Prostate gland (tissue), 2 donors: ENCODE results near the gene RNF151. TPM values are rescaled to one million over a fixed set of nuclear protein-coding genes. Genes with fewer than 3 reads are reported as not detected.

Source experiments
- DNase-seq: peaks from one replicate; pipeline ENCODE4 v3.0.0-alpha.2; 2019; ENCODE audit warnings: low spot score
- H3K27ac ChIP-seq, 2 donors: fragments of 200-600 bp; sonication (generic); 2 replicates each; pipeline ENCODE4 v1.5.1; 2017 to 2019
- H3K27me3 ChIP-seq: fragments of 200-600 bp; sonication (generic); replicated peaks from 2 replicates; pipeline ENCODE4 v1.5.1; 2019; ENCODE audit not compliant: insufficient read depth
- H3K36me3 ChIP-seq, 2 donors: fragments of 200-600 bp; sonication (generic); 1 replicate in 1 of 2; 2 replicates in 1 of 2; pipeline versions ENCODE4 v1.5.1 to v1.8.1; 2017 to 2019
- H3K4me1 ChIP-seq: fragments of 200-600 bp; sonication (generic); replicated peaks from 2 replicates; pipeline ENCODE4 v1.5.1; 2019
- H3K4me3 ChIP-seq, 2 donors: fragments of 200-600 bp; sonication (generic); 2 replicates each; pipeline ENCODE4 v1.5.1; 2017 to 2019
- H3K9me3 ChIP-seq: fragments of 200-600 bp; sonication (generic); 2 replicates; pipeline ENCODE4 v1.5.1; 2017
- CTCF ChIP-seq, 4 experiments: fragments of 200-600 bp in 2 of 4; fragments of 450-650 bp in 2 of 4; sonication (generic) in 2 of 4; IDR thresholded peaks; 1 replicate in 3 of 4; 2 replicates in 1 of 4; pipeline ENCODE4 v1.5.1; 2016 to 2019; ENCODE audit warnings: antibody characterized with exemption in 4 of 4, mild to moderate bottlenecking in 2 of 4, moderate library complexity in 2 of 4
- POLR2A ChIP-seq: fragments of 450-650 bp; IDR thresholded peaks from one replicate; pipeline ENCODE4 v1.6.1; 2016; ENCODE audit warnings: antibody characterized with exemption, mild to moderate bottlenecking
- POLR2AphosphoS5 ChIP-seq: sonication (generic); formaldehyde crosslinking; IDR thresholded peaks from one replicate; pipeline ENCODE4 v1.6.1; 2017; ENCODE audit warnings: antibody characterized with exemption
- WGBS: methylation state at CpG from one replicate; pipeline ENCODE4 v1.1.5; 2018; 5-methylcytosine and 5-hydroxymethylcytosine counted together
- intact Hi-C: fragments of 100-400 bp; cut with DNase I; formaldehyde crosslinking; loops from one replicate; pipeline ENCODE4 v1.14.2; 2022
- total RNA-seq, 2 donors: library from RNA; depleted of rRNA; stranded (reverse); fragments of >200 nt; gene quantifications; one replicate each; pipeline ENCODE4 v1.1.0, GENCODE V29; 2016

Gene RNF151
- total RNA-seq, 2 donors from 2014 or later: 7.2 TPM; not detected in 1

GRCh38 chr16:1998852-1999801 is 32.5 kb downstream of the RNF151 start:
- Histone ChIP-seq H3K9me3 (no peaks in the 10 kb centered on the region), H3K36me3 (peaks cover 12 to 32% of the 10 kb centered on the region in 2 donors), H3K27me3 (no peaks in the 10 kb centered on the region), H3K27ac (no peak overlapping the region), H3K4me3 (no peak overlapping the region), H3K4me1 (peaks cover 3% of the 10 kb centered on the region)
- DNase-seq: no peak
- TF ChIP-seq POLR2AphosphoS5 (no peak), POLR2A (no peak), CTCF (IDR thresholded peaks at IDR 0.05) (no peak)
- WGBS: 91% methylated on average over 32 of the region's 39 CpGs
- intact Hi-C loops: no loop called here

DNA sequence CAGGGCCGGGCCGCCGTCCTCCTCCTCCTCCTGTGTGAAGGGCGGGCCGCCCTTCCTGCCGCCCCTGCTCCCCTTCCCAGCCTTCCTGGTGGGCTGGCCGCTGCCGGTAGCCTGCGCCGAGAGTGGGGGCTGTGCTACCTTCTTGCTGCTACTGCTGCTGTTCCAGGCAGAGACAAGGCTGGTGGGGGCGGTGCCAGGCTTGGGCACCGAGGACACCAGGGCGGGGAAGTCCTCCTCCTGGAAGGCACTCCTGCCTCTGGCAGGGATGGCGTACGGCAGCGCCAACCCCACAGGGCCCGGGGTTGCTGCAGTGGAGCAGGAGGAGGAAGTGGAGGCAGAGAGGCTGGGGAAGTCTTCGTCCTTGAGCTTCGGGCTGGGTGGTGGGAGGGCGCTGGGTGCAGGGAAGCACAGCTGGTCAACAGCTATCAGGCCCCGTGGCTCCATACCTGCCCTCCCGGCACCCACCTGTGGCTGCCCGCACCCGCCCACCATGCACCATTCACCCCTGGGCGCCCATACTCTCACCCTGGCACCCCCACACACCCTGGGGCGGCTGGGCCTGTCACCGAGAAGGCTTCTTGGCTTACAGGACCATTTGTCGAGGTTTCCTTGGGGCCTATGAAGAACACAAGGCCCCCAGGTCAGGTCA is 33.3 kb downstream of the RNF151 start:
- Histone ChIP-seq H3K27me3 (no peaks in the 10 kb centered on the region), H3K9me3 (no peaks in the 10 kb centered on the region), H3K36me3 (peaks cover 12 to 32% of the 10 kb centered on the region in 2 donors), H3K4me1 (peaks cover 5% of the 10 kb centered on the region), H3K27ac (no peak overlapping the region), H3K4me3 (no peak overlapping the region)
- DNase-seq: no peak
- TF ChIP-seq POLR2A (no peak), POLR2AphosphoS5 (no peak), CTCF (IDR thresholded peaks at IDR 0.05) (no peak)
- 87% methylated on average over 26 of the region's 28 CpGs for WGBS
- intact Hi-C loops: no loop called here

DNA sequence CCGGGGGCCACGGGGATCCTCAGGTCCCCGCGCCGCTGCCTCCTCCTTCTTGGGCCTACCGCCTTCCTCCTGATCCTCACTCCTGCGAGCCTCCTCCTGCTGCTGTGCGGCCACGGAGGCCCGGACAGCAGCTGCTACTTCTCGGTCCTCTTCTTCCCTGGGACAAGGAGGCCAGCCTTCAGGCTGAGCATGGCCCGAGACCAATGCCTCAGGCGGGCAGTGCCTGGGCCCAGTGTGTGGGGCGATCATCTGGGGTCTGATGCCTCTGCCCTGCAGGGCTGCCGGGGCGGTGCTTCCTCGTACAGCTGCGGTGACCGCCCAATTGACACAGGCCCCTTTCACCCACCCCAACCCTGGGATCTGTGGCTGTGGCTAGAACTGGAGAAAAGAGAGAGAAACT is 34.4 kb downstream of the RNF151 start:
- WGBS: 98% methylated on average over 14 of the region's 19 CpGs
- no peaks in the 10 kb centered on the region for H3K27me3 ChIP-seq

GRCh38 chr16:2001456-2002355 is 35.0 kb downstream of the RNF151 start:
- H3K27ac ChIP-seq: no peak overlapping the region
- H3K27me3 ChIP-seq: no peaks in the 10 kb centered on the region
- intact Hi-C loops: no loop called here
- H3K9me3 ChIP-seq: no peaks in the 10 kb centered on the region
- WGBS: 96% methylated on average over 51 of the region's 53 CpGs
- peaks cover 12 to 32% of the 10 kb centered on the region in 2 donors for H3K36me3 ChIP-seq
- no peak overlapping the region for H3K4me3 ChIP-seq
- no peak for TF ChIP-seq POLR2A
- TF ChIP-seq POLR2AphosphoS5: no peak
- TF ChIP-seq CTCF (IDR thresholded peaks at IDR 0.05): no peak
- no peak for DNase-seq
- H3K4me1 ChIP-seq: peaks cover 5% of the 10 kb centered on the region

More for the DNA sequence above, 34.4 kb downstream of the RNF151 start:
- Histone ChIP-seq H3K9me3 (no peaks in the 10 kb centered on the region), H3K4me3 (no peak overlapping the region), H3K36me3 (peaks cover 12 to 32% of the 10 kb centered on the region in 2 donors), H3K4me1 (peaks cover 5% of the 10 kb centered on the region), H3K27ac (no peak overlapping the region)
- intact Hi-C loops: no loop called here
- TF ChIP-seq POLR2AphosphoS5: no peak
- TF ChIP-seq CTCF (IDR thresholded peaks at IDR 0.05): no peak
- no peak for TF ChIP-seq POLR2A
- no peak for DNase-seq
